ENCODE results near the gene UBL7.
"Not testable (repeated sequence)": the region's sequence is repeated elsewhere in the genome, so short reads cannot be mapped to it uniquely, and the experiment has no call there.

The UBL7 gene

GRCh38 chr15:74460871-74461846 is at the start of gene UBL7:
UBL7 (minus strand) TSS chr15:74461160; CDS start chr15:74458867, 2,293 bp downstream.
- DNase-seq (ENCODE audit: low spot score), result peak; percentile 98

GRCh38 chr15:74506515-74506840 is 45.5 kb upstream of the UBL7 start:
- no peak for DNase-seq (ENCODE audit: low spot score)

- DNase-seq (ENCODE audit: low spot score), result no peak
Observed at GRCh38 chr15:74505837-74506514, 45.0 kb upstream of the UBL7 start.

- no peak for DNase-seq (ENCODE audit: low spot score)
Observed at GRCh38 chr15:74504836-74505235, 43.9 kb upstream of the UBL7 start.

- DNase-seq (ENCODE audit: low spot score), result no peak
Observed at GRCh38 chr15:74504418-74504817, 43.5 kb upstream of the UBL7 start.

- DNase-seq (ENCODE audit: low spot score), result no peak
Observed at GRCh38 chr15:74502301-74502700, 41.3 kb upstream of the UBL7 start.

- no peak for DNase-seq (ENCODE audit: low spot score)
Observed at GRCh38 chr15:74500401-74500800, 39.4 kb upstream of the UBL7 start.

GRCh38 chr15:74499366-74499765 is 38.4 kb upstream of the UBL7 start:
- no peak for DNase-seq (ENCODE audit: low spot score)

GRCh38 chr15:74497584-74497983 is 36.6 kb upstream of the UBL7 start:
- peak; percentile 39 for DNase-seq (ENCODE audit: low spot score)

- DNase-seq (ENCODE audit: low spot score), result no peak
Observed at GRCh38 chr15:74496648-74497047, 35.7 kb upstream of the UBL7 start.

- DNase-seq (ENCODE audit: low spot score), result no peak
Observed at GRCh38 chr15:74490339-74490689, 29.4 kb upstream of the UBL7 start.

GRCh38 chr15:74489518-74490338 is 28.8 kb upstream of the UBL7 start:
- peak; percentile 44 for DNase-seq (ENCODE audit: low spot score)

GRCh38 chr15:74488776-74489175 is 27.8 kb upstream of the UBL7 start:
- no peak for DNase-seq (ENCODE audit: low spot score)

- no peak for DNase-seq (ENCODE audit: low spot score)
Observed at GRCh38 chr15:74482661-74483060, 21.7 kb upstream of the UBL7 start.

- DNase-seq (ENCODE audit: low spot score), result not testable (repeated sequence)
Observed at GRCh38 chr15:74480364-74480763, 19.4 kb upstream of the UBL7 start.

GRCh38 chr15:74471621-74472020 is 10.7 kb upstream of the UBL7 start:
- not testable (repeated sequence) for DNase-seq (ENCODE audit: low spot score)

- no peak for DNase-seq (ENCODE audit: low spot score)
Observed at GRCh38 chr15:74470631-74471395, 9.9 kb upstream of the UBL7 start.

- DNase-seq (ENCODE audit: low spot score), result no peak
Observed at GRCh38 chr15:74468341-74469032, 7.5 kb upstream of the UBL7 start.

- no peak for DNase-seq (ENCODE audit: low spot score)
Observed at GRCh38 chr15:74466570-74466969, 5.6 kb upstream of the UBL7 start.

GRCh38 chr15:74464897-74465296 is 3.9 kb upstream of the UBL7 start:
- DNase-seq (ENCODE audit: low spot score), result no peak

GRCh38 chr15:74464216-74464615 is 3.3 kb upstream of the UBL7 start:
- no peak for DNase-seq (ENCODE audit: low spot score)

Measured in LoVo (cell line).